ENCODE data around the gene GAS7.

- TF ChIP-seq SNAI2 (CRISPR knock-in tag; IDR thresholded peaks at IDR 0.05) (no peak), TOX (CRISPR knock-in tag; IDR thresholded peaks at IDR 0.05; ENCODE audit: borderline replicate concordance) (no peak), RARB (CRISPR knock-in tag; IDR thresholded peaks at IDR 0.05) (no peak), PPARA (CRISPR knock-in tag; IDR thresholded peaks at IDR 0.05; ENCODE audit: borderline replicate concordance) (no peak), ZC3H10 (CRISPR knock-in tag; IDR thresholded peaks at IDR 0.05) (no peak), BACH2 (CRISPR knock-in tag; IDR thresholded peaks at IDR 0.05; ENCODE audit: borderline replicate concordance) (no peak), PATZ1 (CRISPR knock-in tag; IDR thresholded peaks at IDR 0.05; ENCODE audit: borderline replicate concordance) (no peak), CSDC2 (CRISPR knock-in tag; IDR thresholded peaks at IDR 0.05) (no peak), POU6F1 (CRISPR knock-in tag; IDR thresholded peaks at IDR 0.05; ENCODE audit: borderline replicate concordance, low read depth) (no peak), ZNF565 (CRISPR knock-in tag; conservative IDR thresholded peaks at IDR 0.05; ENCODE audit: low read depth) (no peak), TCF4 (CRISPR knock-in tag; IDR thresholded peaks at IDR 0.05; ENCODE audit: borderline replicate concordance) (no peak)
- TF ChIP-seq, protein P1, sequence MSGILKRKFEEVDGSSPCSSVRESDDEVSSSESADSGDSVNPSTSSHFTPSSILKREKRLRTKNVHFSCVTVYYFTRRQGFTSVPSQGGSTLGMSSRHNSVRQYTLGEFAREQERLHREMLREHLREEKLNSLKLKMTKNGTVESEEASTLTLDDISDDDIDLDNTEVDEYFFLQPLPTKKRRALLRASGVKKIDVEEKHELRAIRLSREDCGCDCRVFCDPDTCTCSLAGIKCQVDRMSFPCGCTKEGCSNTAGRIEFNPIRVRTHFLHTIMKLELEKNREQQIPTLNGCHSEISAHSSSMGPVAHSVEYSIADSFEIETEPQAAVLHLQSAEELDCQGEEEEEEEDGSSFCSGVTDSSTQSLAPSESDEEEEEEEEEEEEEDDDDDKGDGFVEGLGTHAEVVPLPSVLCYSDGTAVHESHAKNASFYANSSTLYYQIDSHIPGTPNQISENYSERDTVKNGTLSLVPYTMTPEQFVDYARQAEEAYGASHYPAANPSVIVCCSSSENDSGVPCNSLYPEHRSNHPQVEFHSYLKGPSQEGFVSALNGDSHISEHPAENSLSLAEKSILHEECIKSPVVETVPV (CRISPR knock-in tag; IDR thresholded peaks at IDR 0.05) = no peak
These were observed 62.0 kb downstream of the GAS7 start for GRCh38 chr17:10136258-10136981.
